Activated CD8-positive, alpha-beta T cell treated with anti-CD3 and anti-CD28 coated beads for 36 hours (primary cell): Measurements from ENCODE around the gene NAGS. TPM values are rescaled to one million over a fixed set of nuclear protein-coding genes. Genes with fewer than 3 reads are reported as not detected.
"Not testable (repeated sequence)": the region's sequence is repeated elsewhere in the genome, so short reads cannot be mapped to it uniquely, and the experiment has no call there.

Source experiments
- ATAC-seq: fragments of 200-7000 bp; cut with Tn5 transposase; one replicate; pipeline ENCODE4 v1.10.0; 2021; ENCODE audit warnings: mild to moderate bottlenecking, moderate library complexity
- CTCF ChIA-PET: fragments of 350-600 bp; sonication (Branson Sonifier 250); formaldehyde crosslinking; loops from one replicate; lab custom pipeline; 2021; ENCODE audit warnings: antibody characterized with exemption; lab: Charles Lee
- POLR2A ChIA-PET: fragments of 350-600 bp; sonication (Branson Sonifier 250); formaldehyde crosslinking; loops from one replicate; lab custom pipeline; 2021; ENCODE audit warnings: antibody characterized with exemption; lab: Charles Lee
- DNase-seq: peaks from one replicate; pipeline ENCODE4 v3.0.0-alpha.2; 2020
- H3K27ac Mint-ChIP-seq: one replicate; pipeline ENCODE4 v1.8.0; 2021; ENCODE audit warnings: mild to moderate bottlenecking, mixed read lengths
- H3K27me3 Mint-ChIP-seq: one replicate; pipeline ENCODE4 v1.8.0; 2021; ENCODE audit warnings: mixed read lengths
- H3K36me3 Mint-ChIP-seq: one replicate; pipeline ENCODE4 v1.8.0; 2021; ENCODE audit warnings: low read depth, mixed read lengths
- H3K4me1 Mint-ChIP-seq: one replicate; pipeline ENCODE4 v1.8.0; 2021; ENCODE audit warnings: low read depth, mixed read lengths
- H3K4me3 Mint-ChIP-seq: one replicate; pipeline ENCODE4 v1.8.0; 2021; ENCODE audit warnings: mild to moderate bottlenecking, moderate library complexity, mixed read lengths
- H3K9me3 Mint-ChIP-seq: one replicate; pipeline ENCODE4 v1.8.0; 2021; ENCODE audit warnings: mixed read lengths
- intact Hi-C: fragments of 100-400 bp; cut with micrococcal nuclease; formaldehyde crosslinking; loops from one replicate; pipeline ENCODE4 v1.10.0; 2022
- total RNA-seq, 2 experiments: library from RNA; stranded (reverse); gene quantifications; one replicate each; pipeline ENCODE4 v1.2.3, GENCODE V29; 2021
- TF ChIP-seq, protein P1 (sequence below): fragments of 200-600 bp; IDR thresholded peaks from one replicate; pipeline ENCODE4 v1.8.0; 2022; ENCODE audit warnings: antibody characterized with exemption, mild to moderate bottlenecking

Gene NAGS
- total RNA-seq, 2 experiments from 2014 or later: 1.7 to 2.4 TPM

DNA sequence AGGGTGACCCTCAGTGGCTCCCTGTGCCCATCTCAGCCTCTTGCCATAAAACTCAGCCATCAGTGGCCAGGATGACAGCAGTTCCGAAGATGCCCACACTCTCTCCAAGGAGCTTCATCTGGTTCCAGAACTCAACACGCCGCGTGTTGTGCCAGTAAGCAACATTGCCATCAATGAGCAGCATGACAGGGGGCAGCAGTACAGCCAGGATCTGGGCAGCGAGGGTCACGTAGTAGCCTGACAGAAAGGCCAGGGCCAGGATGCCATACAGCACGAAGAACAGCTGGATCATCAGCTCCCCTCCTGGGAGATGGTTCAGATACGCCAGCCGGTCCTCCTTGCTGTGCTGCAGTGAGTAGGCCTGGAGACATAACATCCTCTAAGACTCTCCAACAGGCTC is 7.5 kb downstream of the NAGS start:
- Mint-ChIP-seq H3K27me3 (no peaks in the 10 kb centered on the region), H3K36me3 (peaks cover 19% of the 10 kb centered on the region), H3K9me3 (no peaks in the 10 kb centered on the region), H3K4me3 (no peak overlapping the region), H3K27ac (no peak overlapping the region), H3K4me1 (peaks cover 21% of the 10 kb centered on the region)
- TF ChIP-seq, protein P1, sequence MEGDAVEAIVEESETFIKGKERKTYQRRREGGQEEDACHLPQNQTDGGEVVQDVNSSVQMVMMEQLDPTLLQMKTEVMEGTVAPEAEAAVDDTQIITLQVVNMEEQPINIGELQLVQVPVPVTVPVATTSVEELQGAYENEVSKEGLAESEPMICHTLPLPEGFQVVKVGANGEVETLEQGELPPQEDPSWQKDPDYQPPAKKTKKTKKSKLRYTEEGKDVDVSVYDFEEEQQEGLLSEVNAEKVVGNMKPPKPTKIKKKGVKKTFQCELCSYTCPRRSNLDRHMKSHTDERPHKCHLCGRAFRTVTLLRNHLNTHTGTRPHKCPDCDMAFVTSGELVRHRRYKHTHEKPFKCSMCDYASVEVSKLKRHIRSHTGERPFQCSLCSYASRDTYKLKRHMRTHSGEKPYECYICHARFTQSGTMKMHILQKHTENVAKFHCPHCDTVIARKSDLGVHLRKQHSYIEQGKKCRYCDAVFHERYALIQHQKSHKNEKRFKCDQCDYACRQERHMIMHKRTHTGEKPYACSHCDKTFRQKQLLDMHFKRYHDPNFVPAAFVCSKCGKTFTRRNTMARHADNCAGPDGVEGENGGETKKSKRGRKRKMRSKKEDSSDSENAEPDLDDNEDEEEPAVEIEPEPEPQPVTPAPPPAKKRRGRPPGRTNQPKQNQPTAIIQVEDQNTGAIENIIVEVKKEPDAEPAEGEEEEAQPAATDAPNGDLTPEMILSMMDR: no peak
- ATAC-seq (no peak), DNase-seq (no peak)
- CTCF ChIA-PET: interaction anchor here (1.2 kb wide), 1 partner anchor 13 kb away, joined by 3 read pairs; no protein-coding TSS in a partner anchor
- POLR2A ChIA-PET: interaction anchor here (0.9 to 1.5 kb wide), 3 partner anchors 12 to 644 kb away, joined by 3 read pairs; no protein-coding TSS in a partner anchor
- intact Hi-C loops: no loop called here

DNA sequence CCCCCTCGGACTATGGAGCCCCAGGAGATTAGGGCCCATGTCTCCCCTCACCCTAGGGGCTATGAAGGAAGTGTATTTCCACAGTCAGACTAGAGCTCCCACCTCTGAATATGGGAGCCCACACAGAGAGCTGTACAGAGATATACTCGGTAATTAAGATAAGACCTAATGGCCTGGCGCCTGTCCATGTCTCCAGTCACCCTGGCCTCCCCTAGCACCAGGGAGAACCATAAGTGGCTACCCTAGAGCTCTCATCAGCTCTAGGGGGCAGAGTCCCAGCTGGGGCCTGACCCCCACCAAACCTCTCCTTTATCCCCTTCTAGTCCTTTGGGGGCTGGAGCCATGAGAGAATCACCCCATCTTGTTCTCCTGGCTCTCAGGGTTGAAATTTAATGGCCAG is 8.0 kb downstream of the NAGS start:
- Mint-ChIP-seq H3K27ac (no peak overlapping the region), H3K36me3 (peaks cover 19% of the 10 kb centered on the region), H3K9me3 (no peaks in the 10 kb centered on the region), H3K4me1 (peaks cover 17% of the 10 kb centered on the region), H3K27me3 (no peaks in the 10 kb centered on the region), H3K4me3 (no peak overlapping the region)
- ChIA-PET CTCF (interaction anchor here (0.9 to 1.2 kb wide), 2 partner anchors 13 to 72 kb away, joined by 3 read pairs; no protein-coding TSS in a partner anchor), POLR2A (interaction anchor here (0.8 to 1.5 kb wide), 3 partner anchors 11 to 645 kb away, joined by 3 read pairs; no protein-coding TSS in a partner anchor)
- intact Hi-C loops: no loop called here
- TF ChIP-seq, protein P1: no peak
- no peak for DNase-seq
- ATAC-seq: no peak

DNA sequence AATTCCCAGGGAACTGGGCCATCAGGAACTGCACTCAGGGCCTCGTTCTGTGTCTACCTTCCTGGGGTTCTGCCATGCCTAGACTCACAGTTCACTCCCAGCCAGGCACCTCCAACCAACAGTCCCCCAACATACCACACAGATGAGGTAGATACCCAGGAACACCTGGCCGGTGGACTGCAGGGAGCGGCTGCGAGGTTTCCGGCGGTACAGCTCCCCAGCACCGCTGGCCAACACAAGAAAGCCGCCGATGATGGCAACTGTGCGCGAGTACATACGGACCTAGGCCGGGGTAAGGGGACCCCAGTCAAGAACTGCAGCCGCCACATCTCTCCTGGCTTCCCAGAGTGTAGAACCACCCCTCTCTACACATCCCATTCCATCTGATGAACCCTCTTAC is 8.5 kb downstream of the NAGS start:
- Mint-ChIP-seq H3K27me3 (no peaks in the 10 kb centered on the region), H3K4me3 (peak overlapping the region; percentile 53), H3K27ac (no peak overlapping the region), H3K9me3 (no peaks in the 10 kb centered on the region), H3K4me1 (peaks cover 14% of the 10 kb centered on the region), H3K36me3 (peaks cover 19% of the 10 kb centered on the region)
- intact Hi-C loops: no loop called here
- TF ChIP-seq, protein P1: no peak
- CTCF ChIA-PET: interaction anchor here (0.9 kb wide), 1 partner anchor 72 kb away, joined by 3 read pairs; no protein-coding TSS in a partner anchor
- ATAC-seq (no peak), DNase-seq (no peak)
- POLR2A ChIA-PET: interaction anchor here (0.8 to 1.9 kb wide), 2 partner anchors 16 to 84 kb away, joined by 3 to 5 read pairs; no protein-coding TSS in a partner anchor

DNA sequence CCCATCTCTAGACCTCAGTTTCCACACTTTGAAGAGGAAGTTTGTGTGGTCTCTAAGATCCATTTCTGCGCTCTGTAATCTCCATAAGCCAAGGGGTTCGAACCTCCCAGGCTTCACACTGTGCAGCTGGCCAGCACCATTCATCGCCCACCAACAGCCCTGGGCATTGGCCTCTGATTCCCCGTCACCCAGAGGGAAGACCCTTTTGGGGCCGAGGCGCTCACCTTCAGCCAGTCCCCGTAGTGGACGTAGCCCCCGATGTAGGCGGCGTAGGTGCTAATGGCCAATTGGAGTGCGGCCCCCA is 9.7 kb downstream of the NAGS start:
- Mint-ChIP-seq H3K27me3 (no peaks in the 10 kb centered on the region), H3K4me3 (peak overlapping the region; percentile 97), H3K4me1 (peaks cover 7% of the 10 kb centered on the region), H3K27ac (peak overlapping the region; percentile 97), H3K36me3 (peaks cover 12% of the 10 kb centered on the region), H3K9me3 (no peaks in the 10 kb centered on the region)
- TF ChIP-seq, protein P1: no peak
- no peak for ATAC-seq
- ChIA-PET POLR2A (interaction anchor here (0.7 to 1.9 kb wide), 5 partner anchors 15 to 172 kb away, joined by 3 to 5 read pairs (median 3); partner anchors contain the start of gene TMUB2), CTCF (interaction anchor here (1.5 kb wide), 1 partner anchor 70 kb away, joined by 7 read pairs; no protein-coding TSS in a partner anchor)
- intact Hi-C loops: no loop called here
- peak; percentile 23 for DNase-seq

DNA sequence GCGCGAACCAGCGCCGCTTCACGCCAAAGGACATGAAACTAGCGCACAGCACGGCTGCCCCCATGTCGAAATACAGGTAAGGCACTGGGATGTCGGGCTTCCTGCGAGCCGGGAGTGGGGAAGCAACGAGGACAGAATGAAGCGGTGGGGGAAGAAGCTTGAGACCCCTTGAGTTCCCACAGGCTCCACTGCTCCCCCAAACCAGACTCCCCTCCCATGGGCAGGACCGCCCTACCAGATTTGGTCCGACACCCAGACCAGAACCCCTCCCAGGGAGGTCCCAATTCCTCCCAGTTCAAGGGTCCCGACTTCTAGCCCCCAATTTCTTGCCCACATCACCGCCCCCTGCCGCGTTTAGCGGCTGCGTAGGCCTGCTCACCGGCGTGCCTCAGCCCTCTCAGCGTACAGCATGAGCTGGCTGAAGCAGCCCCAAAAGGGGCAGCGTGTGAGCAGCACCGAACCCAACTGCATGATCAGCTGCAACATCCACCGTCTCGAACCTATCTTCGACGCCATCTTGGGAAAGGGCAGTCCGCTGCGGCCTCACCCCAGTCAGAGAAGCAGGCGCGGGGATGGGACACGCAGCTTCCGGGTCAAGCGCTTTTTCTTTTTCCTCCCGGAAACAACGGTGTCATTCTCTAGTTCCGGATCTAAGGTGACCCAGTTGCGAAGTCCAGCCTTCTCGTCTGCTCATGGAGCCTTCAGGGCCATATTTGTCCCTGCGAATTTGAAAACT is 10.2 kb downstream of the NAGS start, which contains the start of gene TMEM101:
TMEM101 (minus strand) TSS at position 527 of the 736 bp plus-strand sequence; CDS start at position 516, 11 bp downstream.
- CTCF ChIA-PET: interaction anchor here (1.0 to 1.5 kb wide), 2 partner anchors 71 to 106 kb away, joined by 3 to 7 read pairs; no protein-coding TSS in a partner anchor
- TF ChIP-seq, protein P1: no peak
- peaks cover 11% of the 10 kb centered on the region for H3K36me3 Mint-ChIP-seq
- H3K27ac Mint-ChIP-seq: peak within 1 kb of the TSS; percentile 97
- POLR2A ChIA-PET: interaction anchor here (0.7 to 1.9 kb wide), 6 partner anchors 10 to 172 kb away, joined by 3 to 5 read pairs (median 3); partner anchors contain the start of genes NAGS and TMUB2
- ATAC-seq: peak; percentile 97
- H3K4me1 Mint-ChIP-seq: peaks cover 7% of the 10 kb centered on the region
- no peaks in the 10 kb centered on the region for H3K9me3 Mint-ChIP-seq
- intact Hi-C loops: no loop called here
- no peaks in the 10 kb centered on the region for H3K27me3 Mint-ChIP-seq
- H3K4me3 Mint-ChIP-seq: peak within 1 kb of the TSS; percentile 97
- peak; percentile 94 for DNase-seq

DNA sequence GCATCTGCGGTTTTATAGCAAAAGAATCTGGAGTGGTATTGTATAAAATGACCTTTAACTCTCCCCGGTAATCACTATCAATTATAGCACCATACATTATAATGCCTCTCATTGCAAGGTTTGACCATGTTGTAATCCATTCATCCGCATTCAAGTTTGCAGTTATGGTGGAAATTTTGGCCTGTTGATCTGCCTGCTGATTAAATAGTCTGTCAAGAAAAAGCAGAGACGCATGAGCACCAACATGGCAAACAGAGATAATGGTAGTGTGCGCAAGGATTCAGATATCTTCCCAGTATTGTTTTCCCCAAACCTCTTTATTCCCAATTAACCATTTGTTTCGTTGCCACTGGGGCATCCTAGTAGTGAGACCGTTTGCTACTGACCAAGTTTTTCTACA is 16.8 kb downstream of the NAGS start:
- CTCF ChIA-PET: interaction anchor here (1.0 kb wide), 1 partner anchor 9 kb away, joined by 3 read pairs; no protein-coding TSS in a partner anchor
- POLR2A ChIA-PET: interaction anchor here (1.6 kb wide), 1 partner anchor 19 kb away, joined by 5 read pairs; no protein-coding TSS in a partner anchor

More for the DNA sequence above, 16.8 kb downstream of the NAGS start:
- H3K4me1 Mint-ChIP-seq, H3K27ac Mint-ChIP-seq, H3K27me3 Mint-ChIP-seq, H3K9me3 Mint-ChIP-seq, ATAC-seq, intact Hi-C loops, DNase-seq, H3K4me3 Mint-ChIP-seq, H3K36me3 Mint-ChIP-seq: not testable (repeated sequence)
